Stimulated activated CD8-positive, alpha-beta memory T cell treated with anti-CD3 and anti-CD28 coated beads, Interleukin-7, amount 100 ng/mL, for 1 hour (primary cell): ENCODE results near the gene COA5.

Experiments
- DNase-seq, 2 donors: peaks; one replicate each; pipeline ENCODE4 v3.0.0-alpha.2; 2020; ENCODE audit warnings: low read depth in 2 of 2

COA5 gene

GRCh38 chr2:98552499-98553179 lies 55.7 kb downstream of the COA5 start:
- DNase-seq: no peak

- DNase-seq: no peak
Observed at GRCh38 chr2:98551316-98551715, 57.0 kb downstream of the COA5 start.

GRCh38 chr2:98550165-98550564 lies 58.1 kb downstream of the COA5 start:
- no peak for DNase-seq
